KMS-11 (cell line): ENCODE results near the gene ASPM.

Experiments
- H2AFZ ChIP-seq: fragments of 200-600 bp; sonication (generic); 2 replicates; pipeline ENCODE4 v1.6.1; 2016; ENCODE audit warnings: antibody characterized with exemption, mixed run types, low read depth
- H3K27ac ChIP-seq: fragments of 200-600 bp; sonication (generic); 2 replicates; pipeline ENCODE4 v1.6.1; 2016; ENCODE audit warnings: mild to moderate bottlenecking, mixed run types
- H3K27me3 ChIP-seq: fragments of 200-600 bp; sonication (generic); 2 replicates; pipeline ENCODE4 v1.6.1; 2017; ENCODE audit warnings: mild to moderate bottlenecking, low read depth, mixed run types, moderate library complexity; ENCODE audit not compliant: insufficient read depth
- H3K36me3 ChIP-seq: fragments of 200-600 bp; sonication (generic); 2 replicates; pipeline ENCODE4 v1.6.1; 2017; ENCODE audit warnings: mild to moderate bottlenecking, mixed run types; ENCODE audit not compliant: insufficient read depth
- H3K4me1 ChIP-seq: fragments of 200-600 bp; sonication (generic); 2 replicates; pipeline ENCODE4 v1.6.1; 2016; ENCODE audit warnings: mild to moderate bottlenecking, low read depth, mixed run types; ENCODE audit not compliant: poor library complexity, severe bottlenecking
- H3K4me2 ChIP-seq: fragments of 200-600 bp; sonication (generic); 2 replicates; pipeline ENCODE4 v1.7.0; 2016; ENCODE audit warnings: mild to moderate bottlenecking, mixed run types
- H3K4me3 ChIP-seq: fragments of 200-600 bp; sonication (generic); IDR thresholded peaks from 2 replicates; pipeline ENCODE4 v1.6.1; 2017; ENCODE audit warnings: low read depth, low read length, mixed read lengths; ENCODE audit not compliant: insufficient read depth
- H3K79me2 ChIP-seq: fragments of 200-600 bp; sonication (generic); 2 replicates; pipeline ENCODE4 v1.6.1; 2016; ENCODE audit warnings: low read depth, mixed run types; ENCODE audit not compliant: insufficient read depth
- H3K9ac ChIP-seq: fragments of 200-600 bp; sonication (generic); 2 replicates; pipeline ENCODE4 v1.6.1; 2016; ENCODE audit warnings: mild to moderate bottlenecking, mixed run types
- H4K20me1 ChIP-seq: fragments of 200-600 bp; sonication (generic); 2 replicates; pipeline ENCODE4 v1.6.1; 2016; ENCODE audit warnings: mild to moderate bottlenecking, mixed run types; ENCODE audit not compliant: insufficient read depth
- TF ChIP-seq, protein P1 (sequence below): fragments of 200-600 bp; sonication (generic); conservative IDR thresholded peaks from 2 replicates; pipeline ENCODE4 v1.6.1; 2017; ENCODE audit warnings: low read depth, mild to moderate bottlenecking, antibody characterized with exemption, low read length, moderate library complexity, mixed read lengths

Gene ASPM

DNA sequence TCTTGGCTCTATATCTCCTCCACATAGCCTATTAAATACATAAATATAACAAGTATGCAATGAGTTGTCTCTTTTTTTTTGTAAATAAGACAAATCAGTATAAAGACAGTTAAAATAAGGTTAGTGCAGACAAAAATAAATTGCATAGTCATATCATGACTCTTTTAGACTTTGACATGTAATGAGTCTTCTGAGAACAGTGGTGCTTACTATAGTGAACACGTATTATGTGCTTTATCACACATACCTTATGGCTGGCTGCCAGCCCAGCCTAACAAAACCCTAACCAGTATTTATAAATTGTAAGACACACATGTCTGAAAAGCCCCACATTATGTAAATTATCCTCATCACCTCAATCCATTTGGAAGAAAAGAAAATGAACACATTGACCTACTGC is 50.3 kb downstream of the ASPM start:
- 0 out of 2 replicates have a peak, but pooled peaks cover 3% of the 10 kb centered on the region for H3K36me3 ChIP-seq
- H4K20me1 ChIP-seq: no peaks in the 10 kb centered on the region
- H3K79me2 ChIP-seq: no peaks in the 10 kb centered on the region
- no peak overlapping the region for H3K27ac ChIP-seq
- H3K4me1 ChIP-seq: no peaks in the 10 kb centered on the region
- no peak overlapping the region for H3K9ac ChIP-seq
- H3K27me3 ChIP-seq: no peaks in the 10 kb centered on the region
- H3K4me3 ChIP-seq: no peak overlapping the region
- TF ChIP-seq, protein P1, sequence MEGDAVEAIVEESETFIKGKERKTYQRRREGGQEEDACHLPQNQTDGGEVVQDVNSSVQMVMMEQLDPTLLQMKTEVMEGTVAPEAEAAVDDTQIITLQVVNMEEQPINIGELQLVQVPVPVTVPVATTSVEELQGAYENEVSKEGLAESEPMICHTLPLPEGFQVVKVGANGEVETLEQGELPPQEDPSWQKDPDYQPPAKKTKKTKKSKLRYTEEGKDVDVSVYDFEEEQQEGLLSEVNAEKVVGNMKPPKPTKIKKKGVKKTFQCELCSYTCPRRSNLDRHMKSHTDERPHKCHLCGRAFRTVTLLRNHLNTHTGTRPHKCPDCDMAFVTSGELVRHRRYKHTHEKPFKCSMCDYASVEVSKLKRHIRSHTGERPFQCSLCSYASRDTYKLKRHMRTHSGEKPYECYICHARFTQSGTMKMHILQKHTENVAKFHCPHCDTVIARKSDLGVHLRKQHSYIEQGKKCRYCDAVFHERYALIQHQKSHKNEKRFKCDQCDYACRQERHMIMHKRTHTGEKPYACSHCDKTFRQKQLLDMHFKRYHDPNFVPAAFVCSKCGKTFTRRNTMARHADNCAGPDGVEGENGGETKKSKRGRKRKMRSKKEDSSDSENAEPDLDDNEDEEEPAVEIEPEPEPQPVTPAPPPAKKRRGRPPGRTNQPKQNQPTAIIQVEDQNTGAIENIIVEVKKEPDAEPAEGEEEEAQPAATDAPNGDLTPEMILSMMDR: no peak
- H3K4me2 ChIP-seq: no peak overlapping the region
- H2AFZ ChIP-seq: no peak overlapping the region

DNA sequence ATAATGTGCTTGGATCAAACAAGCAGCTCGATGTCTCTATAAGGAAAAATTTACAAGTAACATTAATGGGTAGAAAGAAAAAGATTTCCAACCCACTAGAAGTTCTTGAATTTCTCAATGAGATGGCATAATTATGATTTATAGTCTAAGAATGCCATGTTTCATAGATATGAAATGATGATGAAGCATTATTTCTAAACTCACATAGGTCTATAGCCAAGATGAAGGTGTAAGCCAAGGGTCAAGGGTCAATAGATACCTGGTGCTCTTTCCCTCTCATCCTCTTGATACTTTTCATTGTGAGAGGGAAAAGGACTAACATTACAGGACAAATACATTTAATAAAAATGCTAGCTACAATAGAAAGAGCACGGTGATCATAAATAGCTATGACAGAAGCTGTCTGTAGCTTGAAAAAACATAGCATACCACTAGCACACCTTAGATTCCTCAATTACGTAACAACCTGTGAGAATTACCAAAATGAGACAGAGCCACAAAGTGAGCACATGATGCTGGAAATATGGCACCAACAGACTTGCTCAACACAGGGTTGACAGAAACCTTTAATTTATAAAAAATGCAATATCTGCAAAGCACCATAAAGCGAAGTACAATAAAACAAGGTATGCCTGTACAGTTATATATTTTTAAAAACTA is 53.1 kb downstream of the ASPM start:
- no peaks in the 10 kb centered on the region for H3K4me1 ChIP-seq
- H2AFZ ChIP-seq: no peak overlapping the region
- no peak overlapping the region for H3K27ac ChIP-seq
- no peaks in the 10 kb centered on the region for H4K20me1 ChIP-seq
- TF ChIP-seq, protein P1: no peak
- no peaks in the 10 kb centered on the region for H3K79me2 ChIP-seq
- no peak overlapping the region for H3K9ac ChIP-seq
- H3K27me3 ChIP-seq: no peaks in the 10 kb centered on the region
- H3K4me3 ChIP-seq: no peak overlapping the region
- H3K36me3 ChIP-seq: 0 out of 2 replicates have a peak, but pooled peaks cover 3% of the 10 kb centered on the region
- H3K4me2 ChIP-seq: no peak overlapping the region

DNA sequence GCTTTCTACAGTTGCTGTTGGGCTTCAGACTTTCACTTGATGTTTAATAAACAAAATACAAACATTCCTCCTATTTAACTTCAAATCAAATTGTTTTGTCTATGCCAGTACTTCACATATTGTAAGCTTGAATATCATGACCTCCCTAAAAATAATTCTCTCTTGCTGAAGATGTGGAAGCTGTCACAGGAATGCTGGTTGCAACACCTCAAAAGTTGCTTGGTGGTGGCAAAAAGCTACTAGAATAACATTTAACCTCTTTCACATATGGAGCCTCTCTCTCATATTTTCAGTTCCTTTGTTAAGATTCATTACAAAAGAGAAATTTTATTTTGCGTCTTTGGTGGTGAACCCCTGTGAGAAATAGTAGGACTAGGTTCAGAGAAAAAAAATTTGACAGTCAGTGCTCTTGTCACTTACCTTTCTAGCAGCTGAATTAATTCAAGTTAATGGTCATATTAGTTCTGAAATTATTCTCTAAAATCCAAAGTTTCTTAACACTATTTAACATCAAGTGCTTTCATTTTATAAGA is 53.9 kb downstream of the ASPM start:
- no peaks in the 10 kb centered on the region for H3K4me1 ChIP-seq
- TF ChIP-seq, protein P1: no peak
- no peak overlapping the region for H3K9ac ChIP-seq
- H3K36me3 ChIP-seq: peaks cover 3% of the 10 kb centered on the region; the same call in 1 of the 2 replicates
- no peaks in the 10 kb centered on the region for H3K27me3 ChIP-seq
- no peak overlapping the region for H2AFZ ChIP-seq
- H3K4me3 ChIP-seq: no peak overlapping the region
- H3K4me2 ChIP-seq: no peak overlapping the region
- no peaks in the 10 kb centered on the region for H3K79me2 ChIP-seq
- no peaks in the 10 kb centered on the region for H4K20me1 ChIP-seq
- H3K27ac ChIP-seq: no peak overlapping the region

DNA sequence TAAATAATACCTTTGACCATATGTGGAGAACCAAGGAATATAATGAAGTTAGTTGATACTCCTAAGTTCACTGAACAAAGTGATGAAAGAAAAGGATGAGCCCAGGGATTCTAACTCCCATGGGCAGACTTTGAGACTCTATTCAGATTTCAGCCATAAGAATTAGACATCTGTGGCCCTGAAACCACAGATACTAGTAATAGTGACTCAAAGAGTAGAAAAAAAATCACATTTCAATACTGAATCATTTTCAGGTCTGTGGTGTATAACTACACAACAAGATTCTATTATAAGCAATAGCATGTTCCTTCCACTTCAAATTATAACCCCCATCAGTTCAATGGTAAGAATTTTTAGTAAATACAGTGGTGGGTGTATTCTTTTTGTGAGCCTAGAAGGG is 63.0 kb downstream of the ASPM start:
- Histone ChIP-seq H3K9ac (no peak overlapping the region), H3K79me2 (no peaks in the 10 kb centered on the region), H3K36me3 (peaks cover 11% of the 10 kb centered on the region; the same call in 1 of the 2 replicates), H3K4me3 (no peak overlapping the region), H3K27me3 (no peaks in the 10 kb centered on the region), H3K4me2 (no peak overlapping the region), H4K20me1 (no peaks in the 10 kb centered on the region), H3K4me1 (no peaks in the 10 kb centered on the region), H3K27ac (no peak overlapping the region), H2AFZ (no peak overlapping the region)
- TF ChIP-seq, protein P1: no peak
